Suprapubic skin (tissue), 4 donors: Measurements from ENCODE around the gene SMLR1.

Source experiments
- CTCF ChIP-seq, 2 donors: fragments of 200-600 bp in 1 of 2; fragments of 450-650 bp in 1 of 2; sonication (generic) in 1 of 2; IDR thresholded peaks; one replicate each; pipeline ENCODE4 v1.5.1; 2016 to 2019; ENCODE audit warnings: antibody characterized with exemption in 2 of 2, mild to moderate bottlenecking in 1 of 2, moderate library complexity in 1 of 2
- POLR2A ChIP-seq, 2 donors: fragments of 450-650 bp; IDR thresholded peaks; one replicate each; pipeline ENCODE4 v1.6.1; 2017; ENCODE audit warnings: antibody characterized with exemption in 2 of 2, mild to moderate bottlenecking in 2 of 2, moderate library complexity in 2 of 2
- POLR2AphosphoS5 ChIP-seq, 3 donors: sonication (generic); formaldehyde crosslinking; IDR thresholded peaks; one replicate each; pipeline ENCODE4 v1.6.1; 2017; ENCODE audit warnings: antibody characterized with exemption in 3 of 3

DNA sequence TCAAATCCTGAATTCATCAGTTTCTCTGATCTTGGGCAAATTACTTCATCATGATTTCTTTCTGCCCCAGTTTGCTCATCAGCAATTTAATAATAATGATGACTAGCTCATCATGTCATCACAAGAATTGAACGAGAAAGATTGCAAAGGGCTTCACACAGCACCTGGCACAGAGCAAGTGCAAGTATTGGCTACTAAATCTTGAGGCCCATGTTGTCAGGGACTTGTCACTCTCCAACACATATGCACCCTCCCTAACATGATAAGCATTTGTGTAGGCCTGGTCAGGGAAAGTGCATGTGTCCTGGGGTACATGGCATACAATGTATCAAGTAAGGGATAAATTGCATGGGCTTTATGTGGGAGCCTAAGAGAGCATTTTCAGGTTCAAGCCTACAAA lies 6.4 kb downstream of the SMLR1 start:
- TF ChIP-seq CTCF (IDR thresholded peaks at IDR 0.05) (no peak), POLR2A (IDR thresholded peaks at IDR 0.05) (no peak), POLR2AphosphoS5 (IDR thresholded peaks at IDR 0.05) (no peak)
